Measurements from ENCODE around the gene TNFAIP2. TPM values are rescaled to one million over a fixed set of nuclear protein-coding genes. Genes with fewer than 3 reads are reported as not detected.

Gene TNFAIP2
- total RNA-seq, 1 donor from 2014 or later = 21.9 TPM

- H3K36me3 ChIP-seq (ENCODE audit: control insufficient read depth in 3 of 3, insufficient read depth in 3 of 3, low read length in 3 of 3) = no peaks in the 10 kb centered on the region
- H3K4me3 ChIP-seq (ENCODE audit: low read length in 3 of 3) = no peak overlapping the region
- H3K4me1 ChIP-seq (ENCODE audit: control insufficient read depth in 3 of 3, insufficient read depth in 3 of 3, low read length in 3 of 3) = peaks cover 53 to 61% (median 58%) of the 10 kb centered on the region in 3 donors
- peak overlapping the region; percentile 54 for H3K27ac ChIP-seq (ENCODE audit: low read depth, low read length)
- peak overlapping the region in 1 of 3 donors; percentile 33 for H3K9ac ChIP-seq (ENCODE audit: low read depth in 1 of 3, low read length in 3 of 3)
- H3K27me3 ChIP-seq (ENCODE audit: control insufficient read depth in 3 of 3, insufficient read depth in 3 of 3, low read length in 3 of 3) = peaks cover 14 to 17% (median 16%) of the 10 kb centered on the region in 3 donors
- no peaks in the 10 kb centered on the region for H3K9me3 ChIP-seq (ENCODE audit: control insufficient read depth in 3 of 3, low read length in 3 of 3)
These were observed 15.1 kb upstream of the TNFAIP2 start for GRCh38 chr14:103107941-103108748.

GRCh38 chr14:103108749-103109207 is 14.5 kb upstream of the TNFAIP2 start:
- Histone ChIP-seq H3K36me3 (ENCODE audit: control insufficient read depth in 3 of 3, insufficient read depth in 3 of 3, low read length in 3 of 3) (no peaks in the 10 kb centered on the region), H3K9me3 (ENCODE audit: control insufficient read depth in 3 of 3, low read length in 3 of 3) (no peaks in the 10 kb centered on the region), H3K4me1 (ENCODE audit: control insufficient read depth in 3 of 3, insufficient read depth in 3 of 3, low read length in 3 of 3) (peaks cover 52 to 56% (median 53%) of the 10 kb centered on the region in 3 donors), H3K27ac (ENCODE audit: low read depth, low read length) (peak overlapping the region; percentile 54), H3K27me3 (ENCODE audit: control insufficient read depth in 3 of 3, insufficient read depth in 3 of 3, low read length in 3 of 3) (peaks cover 9 to 11% (median 10%) of the 10 kb centered on the region in 3 donors), H3K9ac (ENCODE audit: low read depth in 1 of 3, low read length in 3 of 3) (peak overlapping the region in 1 of 3 donors; percentile 33), H3K4me3 (ENCODE audit: low read length in 3 of 3) (no peak overlapping the region)

- Histone ChIP-seq H3K9me3 (ENCODE audit: control insufficient read depth in 3 of 3, low read length in 3 of 3) (no peaks in the 10 kb centered on the region), H3K4me3 (ENCODE audit: low read length in 3 of 3) (peak overlapping the region; percentile 49 to 58 (median 51))
These were observed 13.5 kb upstream of the TNFAIP2 start for GRCh38 chr14:103109535-103110441.

GRCh38 chr14:103110681-103111231 is 12.5 kb upstream of the TNFAIP2 start:
- Histone ChIP-seq H3K4me1 (ENCODE audit: control insufficient read depth in 3 of 3, insufficient read depth in 3 of 3, low read length in 3 of 3) (peaks cover 40 to 45% (median 45%) of the 10 kb centered on the region in 3 donors), H3K27me3 (ENCODE audit: control insufficient read depth in 3 of 3, insufficient read depth in 3 of 3, low read length in 3 of 3) (no peaks in the 10 kb centered on the region), H3K36me3 (ENCODE audit: control insufficient read depth in 3 of 3, insufficient read depth in 3 of 3, low read length in 3 of 3) (no peaks in the 10 kb centered on the region), H3K4me3 (ENCODE audit: low read length in 3 of 3) (peak overlapping the region; percentile 49 to 58 (median 51)), H3K27ac (ENCODE audit: low read depth, low read length) (peak overlapping the region; percentile 86), H3K9me3 (ENCODE audit: control insufficient read depth in 3 of 3, low read length in 3 of 3) (no peaks in the 10 kb centered on the region), H3K9ac (ENCODE audit: low read depth in 1 of 3, low read length in 3 of 3) (peak overlapping the region; percentile 57 to 78 (median 60))

More at GRCh38 chr14:103109535-103110441, 13.5 kb upstream of the TNFAIP2 start:
- Histone ChIP-seq H3K27ac (ENCODE audit: low read depth, low read length) (peak overlapping the region; percentile 86), H3K36me3 (ENCODE audit: control insufficient read depth in 3 of 3, insufficient read depth in 3 of 3, low read length in 3 of 3) (no peaks in the 10 kb centered on the region), H3K27me3 (ENCODE audit: control insufficient read depth in 3 of 3, insufficient read depth in 3 of 3, low read length in 3 of 3) (peaks cover under 1 to 2% (median 1%) of the 10 kb centered on the region in 3 donors), H3K4me1 (ENCODE audit: control insufficient read depth in 3 of 3, insufficient read depth in 3 of 3, low read length in 3 of 3) (peaks cover 47 to 53% (median 53%) of the 10 kb centered on the region in 3 donors), H3K9ac (ENCODE audit: low read depth in 1 of 3, low read length in 3 of 3) (peak overlapping the region; percentile 57 to 78 (median 60))

- Histone ChIP-seq H3K9ac (ENCODE audit: low read depth in 1 of 3, low read length in 3 of 3) (peak overlapping the region in 2 of 3 donors; percentile 57 to 78), H3K9me3 (ENCODE audit: control insufficient read depth in 3 of 3, low read length in 3 of 3) (no peaks in the 10 kb centered on the region), H3K36me3 (ENCODE audit: control insufficient read depth in 3 of 3, insufficient read depth in 3 of 3, low read length in 3 of 3) (no peaks in the 10 kb centered on the region), H3K4me1 (ENCODE audit: control insufficient read depth in 3 of 3, insufficient read depth in 3 of 3, low read length in 3 of 3) (peaks cover 40 to 45% (median 41%) of the 10 kb centered on the region in 3 donors), H3K4me3 (ENCODE audit: low read length in 3 of 3) (peak overlapping the region in 1 of 3 donors; percentile 51), H3K27ac (ENCODE audit: low read depth, low read length) (peak overlapping the region; percentile 86), H3K27me3 (ENCODE audit: control insufficient read depth in 3 of 3, insufficient read depth in 3 of 3, low read length in 3 of 3) (no peaks in the 10 kb centered on the region)
These were observed 11.9 kb upstream of the TNFAIP2 start for GRCh38 chr14:103111232-103111868.

- Histone ChIP-seq H3K9me3 (ENCODE audit: control insufficient read depth in 3 of 3, low read length in 3 of 3) (no peaks in the 10 kb centered on the region), H3K36me3 (ENCODE audit: control insufficient read depth in 3 of 3, insufficient read depth in 3 of 3, low read length in 3 of 3) (no peaks in the 10 kb centered on the region), H3K4me3 (ENCODE audit: low read length in 3 of 3) (no peak overlapping the region), H3K27ac (ENCODE audit: low read depth, low read length) (no peak overlapping the region), H3K9ac (ENCODE audit: low read depth in 1 of 3, low read length in 3 of 3) (no peak overlapping the region), H3K4me1 (ENCODE audit: control insufficient read depth in 3 of 3, insufficient read depth in 3 of 3, low read length in 3 of 3) (peaks cover 40 to 47% (median 41%) of the 10 kb centered on the region in 3 donors), H3K27me3 (ENCODE audit: control insufficient read depth in 3 of 3, insufficient read depth in 3 of 3, low read length in 3 of 3) (no peaks in the 10 kb centered on the region)
These were observed 10.6 kb upstream of the TNFAIP2 start for GRCh38 chr14:103112400-103113243.

- Histone ChIP-seq H3K27ac (ENCODE audit: low read depth, low read length) (no peak overlapping the region), H3K27me3 (ENCODE audit: control insufficient read depth in 3 of 3, insufficient read depth in 3 of 3, low read length in 3 of 3) (no peaks in the 10 kb centered on the region), H3K36me3 (ENCODE audit: control insufficient read depth in 3 of 3, insufficient read depth in 3 of 3, low read length in 3 of 3) (no peaks in the 10 kb centered on the region), H3K9ac (ENCODE audit: low read depth in 1 of 3, low read length in 3 of 3) (peak overlapping the region in 1 of 3 donors; percentile 33), H3K9me3 (ENCODE audit: control insufficient read depth in 3 of 3, low read length in 3 of 3) (no peaks in the 10 kb centered on the region), H3K4me3 (ENCODE audit: low read length in 3 of 3) (no peak overlapping the region), H3K4me1 (ENCODE audit: control insufficient read depth in 3 of 3, insufficient read depth in 3 of 3, low read length in 3 of 3) (peaks cover 42 to 50% (median 44%) of the 10 kb centered on the region in 3 donors)
These were observed 10.0 kb upstream of the TNFAIP2 start for GRCh38 chr14:103113303-103113702.

- no peak overlapping the region for H3K27ac ChIP-seq (ENCODE audit: low read depth, low read length)
- peaks cover 42 to 50% (median 44%) of the 10 kb centered on the region in 3 donors for H3K4me1 ChIP-seq (ENCODE audit: control insufficient read depth in 3 of 3, insufficient read depth in 3 of 3, low read length in 3 of 3)
- no peaks in the 10 kb centered on the region for H3K27me3 ChIP-seq (ENCODE audit: control insufficient read depth in 3 of 3, insufficient read depth in 3 of 3, low read length in 3 of 3)
- no peak overlapping the region for H3K4me3 ChIP-seq (ENCODE audit: low read length in 3 of 3)
- H3K9ac ChIP-seq (ENCODE audit: low read depth in 1 of 3, low read length in 3 of 3) = peak overlapping the region in 1 of 3 donors; percentile 33
- no peaks in the 10 kb centered on the region for H3K9me3 ChIP-seq (ENCODE audit: control insufficient read depth in 3 of 3, low read length in 3 of 3)
- H3K36me3 ChIP-seq (ENCODE audit: control insufficient read depth in 3 of 3, insufficient read depth in 3 of 3, low read length in 3 of 3) = no peaks in the 10 kb centered on the region
These were observed 9.5 kb upstream of the TNFAIP2 start for GRCh38 chr14:103113774-103114173.
